Measurements from ENCODE around the gene CFAP100.
A peak's percentile ranks its signal among the peaks of the same experiment; 100 is the strongest.

CFAP100 gene

GRCh38 chr3:126377211-126377610 is 17.5 kb upstream of the CFAP100 start:
- Histone ChIP-seq H3K9me3 (ENCODE audit: control insufficient read depth, insufficient read depth, low read length) (no peaks in the 10 kb centered on the region), H3K36me3 (ENCODE audit: insufficient read depth, low read length) (no peaks in the 10 kb centered on the region), H3K4me1 (ENCODE audit: insufficient read depth, low read length) (no peaks in the 10 kb centered on the region), H3K9ac (ENCODE audit: low read depth, low read length) (no peak overlapping the region)

DNA sequence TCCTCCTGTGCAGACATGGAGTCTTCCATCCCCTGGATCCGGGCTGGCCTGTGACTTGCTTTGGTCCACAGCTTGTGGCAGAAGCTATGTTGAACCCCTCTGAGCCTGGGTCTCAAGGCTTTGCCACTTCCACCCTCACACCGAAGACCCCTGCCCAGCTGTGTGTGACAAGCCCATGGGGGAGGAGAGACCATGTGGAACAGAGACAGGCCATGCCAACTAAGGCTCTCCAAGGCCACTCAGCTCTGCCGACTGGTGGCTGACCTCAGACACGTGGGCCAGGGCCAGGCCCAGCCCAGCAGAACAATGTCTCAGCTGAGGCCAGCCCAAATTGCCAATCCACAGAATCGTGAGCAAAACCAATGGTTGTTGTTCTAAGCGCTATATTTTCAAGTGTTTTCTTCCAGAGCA is 16.4 kb upstream of the CFAP100 start:
- H3K4me1 ChIP-seq (ENCODE audit: insufficient read depth, low read length): no peaks in the 10 kb centered on the region
- H3K9me3 ChIP-seq (ENCODE audit: control insufficient read depth, insufficient read depth, low read length): no peaks in the 10 kb centered on the region
- no peaks in the 10 kb centered on the region for H3K36me3 ChIP-seq (ENCODE audit: insufficient read depth, low read length)
- no peak overlapping the region for H3K9ac ChIP-seq (ENCODE audit: low read depth, low read length)

DNA sequence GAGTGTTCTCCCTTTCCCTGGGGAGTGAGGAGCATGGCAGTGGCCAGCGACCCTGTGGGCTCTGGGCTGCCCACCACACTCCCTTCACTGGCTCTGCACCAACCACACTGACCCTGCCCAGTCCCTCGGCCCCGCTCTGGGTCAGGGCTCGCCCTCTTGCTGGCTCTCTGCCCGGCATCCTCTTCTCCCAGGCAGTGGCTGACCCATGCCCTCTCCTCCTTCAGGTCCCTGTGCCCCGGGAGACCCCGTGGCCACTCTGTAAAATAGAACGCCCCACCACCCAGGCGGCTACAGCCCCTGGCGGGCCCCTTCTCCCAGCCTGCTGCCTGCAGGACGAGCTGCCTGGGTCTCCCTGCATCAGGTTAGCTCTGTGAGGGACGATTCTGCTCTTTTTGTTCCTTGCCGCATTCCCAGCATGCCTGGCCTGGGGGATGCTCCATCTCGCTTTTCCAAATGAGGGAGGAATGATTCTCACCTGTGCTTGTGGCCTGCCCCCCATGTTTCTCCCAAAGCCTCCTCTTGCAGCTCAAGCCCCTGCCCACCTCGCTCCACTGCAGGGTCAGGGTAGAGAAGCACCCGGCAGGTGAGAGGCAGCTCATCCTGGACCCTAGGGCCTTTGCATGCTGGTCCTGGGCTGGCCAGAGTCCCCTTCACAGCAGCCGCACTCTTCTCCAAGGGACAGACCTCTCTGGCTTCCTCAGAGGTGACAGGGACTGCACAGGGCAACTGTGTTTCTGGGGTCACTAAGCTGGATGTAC is 14.5 kb upstream of the CFAP100 start:
- H3K4me1 ChIP-seq (ENCODE audit: insufficient read depth, low read length): no peaks in the 10 kb centered on the region
- no peaks in the 10 kb centered on the region for H3K36me3 ChIP-seq (ENCODE audit: insufficient read depth, low read length)
- no peaks in the 10 kb centered on the region for H3K9me3 ChIP-seq (ENCODE audit: control insufficient read depth, insufficient read depth, low read length)
- no peak overlapping the region for H3K9ac ChIP-seq (ENCODE audit: low read depth, low read length)

- Histone ChIP-seq H3K36me3 (ENCODE audit: insufficient read depth, low read length) (no peaks in the 10 kb centered on the region), H3K4me1 (ENCODE audit: insufficient read depth, low read length) (no peaks in the 10 kb centered on the region), H3K9ac (ENCODE audit: low read depth, low read length) (no peak overlapping the region), H3K9me3 (ENCODE audit: control insufficient read depth, insufficient read depth, low read length) (no peaks in the 10 kb centered on the region)
Measured at GRCh38 chr3:126381966-126382365, 12.7 kb upstream of the CFAP100 start.

- Histone ChIP-seq H3K9ac (ENCODE audit: low read depth, low read length) (peak overlapping the region; percentile 60), H3K4me1 (ENCODE audit: insufficient read depth, low read length) (no peaks in the 10 kb centered on the region; the same call in 1 of the 2 replicates), H3K36me3 (ENCODE audit: insufficient read depth, low read length) (no peaks in the 10 kb centered on the region), H3K9me3 (ENCODE audit: control insufficient read depth, insufficient read depth, low read length) (no peaks in the 10 kb centered on the region)
Measured at GRCh38 chr3:126389112-126389793, 5.5 kb upstream of the CFAP100 start.

DNA sequence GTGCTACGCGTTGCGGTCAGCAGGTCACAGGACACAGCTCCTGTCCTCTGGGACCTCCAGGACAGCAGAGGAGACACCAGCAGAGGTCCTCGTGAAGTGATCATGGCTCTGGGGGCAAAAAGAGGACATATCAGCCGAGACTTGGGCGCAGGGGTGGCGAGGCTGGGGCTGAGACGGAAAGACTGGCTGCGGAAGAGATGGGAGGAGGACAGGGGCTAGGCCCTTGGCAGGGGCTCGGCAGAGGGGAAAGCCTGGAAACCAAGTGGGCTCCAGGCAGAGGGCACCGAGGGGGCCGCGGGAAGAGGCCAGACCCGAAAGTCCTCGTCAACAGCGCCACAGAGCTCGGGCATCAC is 4.9 kb upstream of the CFAP100 start:
- no peaks in the 10 kb centered on the region; the same call in 1 of the 2 replicates for H3K4me1 ChIP-seq (ENCODE audit: insufficient read depth, low read length)
- H3K9ac ChIP-seq (ENCODE audit: low read depth, low read length): no peak overlapping the region
- H3K36me3 ChIP-seq (ENCODE audit: insufficient read depth, low read length): no peaks in the 10 kb centered on the region
- no peaks in the 10 kb centered on the region for H3K9me3 ChIP-seq (ENCODE audit: control insufficient read depth, insufficient read depth, low read length)

DNA sequence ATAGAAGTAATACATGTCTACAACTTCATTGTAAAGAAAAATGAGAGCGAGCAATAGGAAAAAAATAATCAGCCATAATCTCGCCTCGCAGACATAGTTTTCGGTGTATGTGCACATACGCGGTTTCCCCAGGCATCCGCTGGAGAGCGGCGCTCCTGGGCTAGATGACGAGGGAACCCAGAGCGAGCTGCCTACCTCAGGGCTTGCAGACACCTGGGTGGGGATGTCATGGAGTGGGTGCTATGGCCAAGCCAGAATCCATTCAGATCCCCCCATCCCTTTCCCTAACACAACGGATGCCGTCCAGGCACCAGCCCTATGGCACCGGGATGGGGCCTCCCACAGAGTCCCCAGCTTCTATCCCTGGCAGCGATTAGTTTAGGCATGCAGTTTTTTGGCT is 4.5 kb upstream of the CFAP100 start:
- Histone ChIP-seq H3K36me3 (ENCODE audit: insufficient read depth, low read length) (no peaks in the 10 kb centered on the region), H3K9ac (ENCODE audit: low read depth, low read length) (no peak overlapping the region), H3K9me3 (ENCODE audit: control insufficient read depth, insufficient read depth, low read length) (no peaks in the 10 kb centered on the region), H3K4me1 (ENCODE audit: insufficient read depth, low read length) (no peaks in the 10 kb centered on the region; the same call in 1 of the 2 replicates)

DNA sequence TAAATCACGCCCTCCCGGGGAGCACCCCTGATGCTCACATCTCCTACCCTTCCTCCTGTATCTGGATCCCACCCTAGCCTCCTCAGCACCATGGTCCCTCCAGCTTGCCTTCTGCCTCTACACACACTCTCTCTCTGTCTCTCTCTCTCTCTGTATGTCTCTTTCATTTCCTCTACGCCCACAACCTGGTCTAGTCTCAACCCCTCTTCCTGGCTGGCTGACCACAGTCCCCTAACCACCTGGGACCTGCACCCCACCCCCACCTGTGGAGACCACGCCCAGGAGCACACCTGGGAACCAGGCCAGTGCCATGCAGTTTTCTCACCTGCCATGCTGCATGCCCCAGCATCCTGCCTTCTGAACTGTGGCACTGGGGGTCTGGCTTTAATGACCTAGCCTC is 4.0 kb upstream of the CFAP100 start:
- Histone ChIP-seq H3K9me3 (ENCODE audit: control insufficient read depth, insufficient read depth, low read length) (no peaks in the 10 kb centered on the region), H3K36me3 (ENCODE audit: insufficient read depth, low read length) (no peaks in the 10 kb centered on the region), H3K4me1 (ENCODE audit: insufficient read depth, low read length) (no peaks in the 10 kb centered on the region; the same call in 1 of the 2 replicates), H3K9ac (ENCODE audit: low read depth, low read length) (no peak overlapping the region)

- Histone ChIP-seq H3K9ac (ENCODE audit: low read depth, low read length) (no peak overlapping the region), H3K9me3 (ENCODE audit: control insufficient read depth, insufficient read depth, low read length) (no peaks in the 10 kb centered on the region), H3K4me1 (ENCODE audit: insufficient read depth, low read length) (no peaks in the 10 kb centered on the region; the same call in 1 of the 2 replicates), H3K36me3 (ENCODE audit: insufficient read depth, low read length) (no peaks in the 10 kb centered on the region)
Measured at GRCh38 chr3:126391631-126392030, 3.1 kb upstream of the CFAP100 start.

- no peaks in the 10 kb centered on the region for H3K9me3 ChIP-seq (ENCODE audit: control insufficient read depth, insufficient read depth, low read length)
- H3K36me3 ChIP-seq (ENCODE audit: insufficient read depth, low read length): no peaks in the 10 kb centered on the region
- no peak overlapping the region for H3K9ac ChIP-seq (ENCODE audit: low read depth, low read length)
Measured at GRCh38 chr3:126392246-126392645, 2.5 kb upstream of the CFAP100 start.

GRCh38 chr3:126393563-126393962 is 1.1 kb upstream of the CFAP100 start:
- no peaks in the 10 kb centered on the region for H3K9me3 ChIP-seq (ENCODE audit: control insufficient read depth, insufficient read depth, low read length)
- H3K36me3 ChIP-seq (ENCODE audit: insufficient read depth, low read length): no peaks in the 10 kb centered on the region
- no peak overlapping the region; the same call in 1 of the 2 replicates for H3K9ac ChIP-seq (ENCODE audit: low read depth, low read length)
- H3K4me1 ChIP-seq (ENCODE audit: insufficient read depth, low read length): no peaks in the 10 kb centered on the region; the same call in 1 of the 2 replicates

More at GRCh38 chr3:126392246-126392645, 2.5 kb upstream of the CFAP100 start:
- H3K4me1 ChIP-seq (ENCODE audit: insufficient read depth, low read length): no peaks in the 10 kb centered on the region; the same call in 1 of the 2 replicates

DNA sequence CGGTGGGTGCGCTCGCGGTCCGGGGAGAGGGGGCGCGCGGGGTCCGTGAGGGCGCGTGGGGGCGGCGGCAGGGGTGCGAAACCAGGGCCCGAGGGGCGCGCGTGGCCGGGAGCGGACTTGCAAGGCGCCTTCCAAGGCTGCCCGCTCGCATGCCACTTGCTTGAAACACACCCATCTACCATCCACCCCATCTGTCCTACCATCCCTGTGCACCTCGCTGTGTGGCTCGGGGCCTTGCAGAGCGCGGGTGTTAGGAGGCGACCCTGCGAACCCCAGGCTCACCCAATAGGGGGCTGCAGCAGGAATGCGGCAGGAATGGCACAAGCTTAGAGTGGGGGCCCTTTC is 240 bp downstream of the CFAP100 start:
- Histone ChIP-seq H3K36me3 (ENCODE audit: insufficient read depth, low read length) (no peaks in the 10 kb centered on the region), H3K4me1 (ENCODE audit: insufficient read depth, low read length) (no peaks in the 10 kb centered on the region; the same call in 1 of the 2 replicates), H3K9ac (ENCODE audit: low read depth, low read length) (peak overlapping the region; percentile 36; the same call in 1 of the 2 replicates), H3K9me3 (ENCODE audit: control insufficient read depth, insufficient read depth, low read length) (no peaks in the 10 kb centered on the region)

DNA sequence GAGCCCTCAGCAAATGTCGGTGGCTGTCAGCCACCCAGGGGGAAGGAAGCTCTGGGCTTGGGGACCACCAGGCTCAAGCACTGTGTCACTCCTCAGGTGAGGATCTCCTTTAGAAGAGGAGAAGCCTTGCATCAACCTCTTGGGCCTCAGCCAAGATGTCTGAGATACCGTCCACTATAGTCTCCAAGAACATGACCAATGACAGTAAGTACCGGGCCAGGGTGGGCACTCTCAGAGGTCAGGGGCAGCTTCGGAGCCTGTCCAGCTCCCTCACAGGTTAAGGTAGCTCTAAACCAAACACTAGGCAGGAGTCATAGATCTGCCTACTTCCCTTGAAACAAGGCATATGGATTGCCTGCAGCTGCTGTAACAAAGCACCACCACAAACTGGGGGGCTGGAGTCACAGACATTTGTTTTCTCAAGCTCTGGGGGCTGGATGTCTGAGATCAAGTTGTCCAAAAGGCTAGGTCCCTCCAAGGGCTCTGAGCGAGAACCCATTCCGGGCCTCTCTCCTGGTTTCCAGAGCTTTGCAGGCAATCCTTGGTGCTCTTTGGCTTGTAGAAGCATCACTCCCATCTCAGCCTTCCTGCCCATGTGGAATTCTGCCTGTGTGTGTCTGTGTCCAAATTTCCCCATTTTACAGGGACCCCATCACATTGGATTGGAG is 1.3 kb downstream of the CFAP100 start:
- no peak overlapping the region for H3K9ac ChIP-seq (ENCODE audit: low read depth, low read length)
- no peaks in the 10 kb centered on the region for H3K36me3 ChIP-seq (ENCODE audit: insufficient read depth, low read length)
- no peaks in the 10 kb centered on the region; the same call in 1 of the 2 replicates for H3K4me1 ChIP-seq (ENCODE audit: insufficient read depth, low read length)
- no peaks in the 10 kb centered on the region for H3K9me3 ChIP-seq (ENCODE audit: control insufficient read depth, insufficient read depth, low read length)

DNA sequence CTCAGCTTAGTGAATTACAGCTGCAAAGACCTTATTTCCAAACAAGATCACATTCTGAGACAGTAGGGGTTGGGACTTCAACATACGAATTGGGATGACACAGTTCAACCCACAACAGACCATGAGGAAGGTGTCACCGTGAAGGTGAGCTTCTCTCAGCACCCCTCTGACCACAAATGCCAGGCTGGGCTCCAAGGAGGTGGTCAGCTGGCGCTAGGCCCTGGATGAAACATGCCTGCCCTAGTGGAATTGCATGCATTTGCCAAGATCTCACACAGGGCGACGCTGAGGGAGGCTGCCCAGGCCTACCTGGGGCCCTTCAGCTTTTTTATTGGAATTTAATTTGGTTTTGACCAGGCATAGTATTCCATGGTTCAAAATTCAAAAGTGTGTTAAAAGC is 1.8 kb downstream of the CFAP100 start:
- Histone ChIP-seq H3K9me3 (ENCODE audit: control insufficient read depth, insufficient read depth, low read length) (no peaks in the 10 kb centered on the region), H3K4me1 (ENCODE audit: insufficient read depth, low read length) (no peaks in the 10 kb centered on the region; the same call in 1 of the 2 replicates), H3K36me3 (ENCODE audit: insufficient read depth, low read length) (no peaks in the 10 kb centered on the region), H3K9ac (ENCODE audit: low read depth, low read length) (no peak overlapping the region)
